ENCODE results near the gene CREBBP. TPM values are rescaled to one million over a fixed set of nuclear protein-coding genes. Genes with fewer than 3 reads are reported as not detected.
"Not testable (repeated sequence)": the region's sequence is repeated elsewhere in the genome, so short reads cannot be mapped to it uniquely, and the experiment has no call there.

CREBBP gene
- total RNA-seq (2014; rRNA removed; shearing (Covaris generic); ENCODE audit: low replicate concordance), result 3.7 and 7.0 TPM in 2 replicates

- peak; percentile 83 for DNase-seq
- peak within 1 kb of the TSS; percentile 62 for H3K4me3 ChIP-seq
- H3K36me3 ChIP-seq, result peaks cover 16% of the 10 kb centered on the region
- H3K9me3 ChIP-seq, result peaks cover under 1% of the 10 kb centered on the region; the same call in 1 of the 2 replicates
- no peaks in the 10 kb centered on the region for H3K27me3 ChIP-seq
Measured at GRCh38 chr16:3880623-3881498, at the start of gene CREBBP. Gene CREBBP, minus strand, starts transcription at chr16:3880713. Its CDS starts 797 bp downstream, at chr16:3879916.

GRCh38 chr16:3927147-3927546, 46.6 kb upstream of the CREBBP start:
- not testable (repeated sequence) for H3K36me3 ChIP-seq, H3K4me3 ChIP-seq, H3K27me3 ChIP-seq, H3K9me3 ChIP-seq, DNase-seq

DNA sequence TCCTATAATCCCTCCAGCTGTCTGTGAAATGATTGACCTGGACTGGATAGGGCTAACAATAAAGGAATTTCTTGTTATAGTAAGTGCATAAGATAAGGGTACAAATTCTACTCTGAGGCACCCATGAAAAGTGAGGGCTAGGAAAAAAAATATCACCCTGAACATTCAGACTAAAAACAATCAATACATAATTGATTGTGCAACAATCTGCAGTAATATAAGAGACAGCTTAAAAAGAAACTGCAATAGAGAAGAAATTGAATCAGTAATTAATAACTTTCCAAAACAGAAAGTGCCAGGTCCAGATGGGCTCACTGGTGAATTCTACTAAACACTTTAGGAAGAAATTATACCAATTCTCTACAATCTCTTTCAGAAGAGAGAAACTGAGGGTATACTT, 44.2 kb upstream of the CREBBP start:
- Histone ChIP-seq H3K27me3 (no peaks in the 10 kb centered on the region), H3K9me3 (peaks cover 4% of the 10 kb centered on the region), H3K36me3 (no peaks in the 10 kb centered on the region; the same call in none of the 2 replicates), H3K4me3 (no peak overlapping the region)
- no peak for DNase-seq

GRCh38 chr16:3922241-3922640, 41.7 kb upstream of the CREBBP start:
- H3K9me3 ChIP-seq, result peaks cover 8% of the 10 kb centered on the region

GRCh38 chr16:3920206-3920605, 39.7 kb upstream of the CREBBP start:
- H3K36me3 ChIP-seq, result no peaks in the 10 kb centered on the region; the same call in 1 of the 2 replicates
- H3K4me3 ChIP-seq, result no peak overlapping the region
- peaks cover 8% of the 10 kb centered on the region for H3K9me3 ChIP-seq
- no peak for DNase-seq
- no peaks in the 10 kb centered on the region for H3K27me3 ChIP-seq

More at GRCh38 chr16:3922241-3922640, 41.7 kb upstream of the CREBBP start:
- Histone ChIP-seq H3K36me3 (no peaks in the 10 kb centered on the region; the same call in 1 of the 2 replicates), H3K4me3 (no peak overlapping the region), H3K27me3 (no peaks in the 10 kb centered on the region)
- DNase-seq, result no peak

- Histone ChIP-seq H3K4me3 (no peak overlapping the region), H3K36me3 (no peaks in the 10 kb centered on the region; the same call in 1 of the 2 replicates), H3K9me3 (peaks cover 8% of the 10 kb centered on the region), H3K27me3 (no peaks in the 10 kb centered on the region)
- no peak for DNase-seq
Measured at GRCh38 chr16:3919413-3919812, 38.9 kb upstream of the CREBBP start.

DNA sequence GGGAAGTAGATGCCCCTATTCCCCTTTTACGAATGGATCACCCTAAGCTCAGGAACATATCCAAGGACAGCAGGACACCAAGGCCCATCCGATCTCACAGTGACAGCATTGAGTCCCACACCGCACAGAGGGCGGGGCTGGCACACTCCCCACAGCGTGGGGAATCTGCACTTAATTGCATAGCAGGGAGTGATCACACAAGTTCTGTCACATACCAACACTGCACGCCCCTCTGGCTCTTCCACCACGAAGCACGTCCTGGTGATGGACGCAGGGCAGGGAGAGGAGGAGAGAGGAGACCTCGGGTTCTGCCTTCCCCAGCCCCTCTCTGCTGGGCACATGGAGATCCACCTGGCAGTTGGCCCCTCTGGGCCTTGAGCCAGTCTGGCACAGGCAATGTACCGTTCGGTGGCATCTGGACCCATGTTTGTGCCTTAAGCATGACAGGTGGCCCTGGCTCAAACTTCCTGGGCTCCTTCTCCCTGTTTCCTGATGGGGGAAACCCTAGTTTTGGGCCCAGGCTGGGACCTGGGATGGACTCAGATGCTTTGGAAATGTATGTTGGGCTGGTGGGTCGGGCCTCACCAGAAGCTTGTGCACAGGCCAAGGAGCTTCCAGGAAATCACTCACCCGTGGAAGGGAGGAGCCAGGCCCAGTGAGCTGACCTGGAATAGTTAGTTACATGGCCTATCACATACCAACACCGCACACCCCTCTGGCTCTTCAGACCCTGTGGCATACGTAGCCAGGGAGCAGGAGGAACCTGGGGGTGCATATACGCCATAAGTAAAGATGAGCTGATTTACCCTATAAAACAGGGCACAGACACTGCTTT, 35.1 kb upstream of the CREBBP start:
- Histone ChIP-seq H3K36me3 (no peaks in the 10 kb centered on the region), H3K27me3 (no peaks in the 10 kb centered on the region), H3K9me3 (peaks cover 8% of the 10 kb centered on the region), H3K4me3 (no peak overlapping the region)
- no peak for DNase-seq

DNA sequence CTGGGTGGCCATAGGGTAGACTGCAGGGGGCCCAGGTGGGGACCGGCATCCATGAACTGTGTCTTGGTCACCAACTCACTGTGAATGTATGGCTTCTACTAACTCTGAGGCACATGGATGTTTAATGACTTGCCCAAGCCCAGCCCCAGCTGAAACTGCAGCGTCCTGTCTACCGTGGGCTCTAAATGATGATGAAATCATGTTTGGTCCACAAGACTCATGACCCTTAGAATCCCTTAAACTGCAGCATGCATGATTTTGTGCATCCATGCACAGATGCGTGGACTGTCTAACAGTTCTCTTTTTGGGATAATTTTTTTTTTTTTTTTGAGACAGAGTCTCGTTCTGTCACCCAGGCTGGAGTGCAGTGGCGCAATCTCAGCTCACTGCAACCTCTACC, 32.4 kb upstream of the CREBBP start:
- DNase-seq, result no peak
- Histone ChIP-seq H3K9me3 (no peaks in the 10 kb centered on the region), H3K27me3 (no peaks in the 10 kb centered on the region), H3K36me3 (no peaks in the 10 kb centered on the region), H3K4me3 (no peak overlapping the region)

GRCh38 chr16:3912373-3912772, 31.9 kb upstream of the CREBBP start:
- H3K36me3 ChIP-seq, result no peaks in the 10 kb centered on the region
- H3K4me3 ChIP-seq, result no peak overlapping the region
- H3K9me3 ChIP-seq, result no peaks in the 10 kb centered on the region
- no peak for DNase-seq
- H3K27me3 ChIP-seq, result no peaks in the 10 kb centered on the region

- not testable (repeated sequence) for DNase-seq, H3K27me3 ChIP-seq, H3K4me3 ChIP-seq, H3K36me3 ChIP-seq, H3K9me3 ChIP-seq
Measured at GRCh38 chr16:3911741-3912140, 31.2 kb upstream of the CREBBP start.

- H3K9me3 ChIP-seq, result no peaks in the 10 kb centered on the region
- H3K27me3 ChIP-seq, result no peaks in the 10 kb centered on the region
- DNase-seq, result no peak
- H3K4me3 ChIP-seq, result no peak overlapping the region
- no peaks in the 10 kb centered on the region for H3K36me3 ChIP-seq
Measured at GRCh38 chr16:3909791-3910583, 29.5 kb upstream of the CREBBP start.

- no peaks in the 10 kb centered on the region for H3K27me3 ChIP-seq
- H3K4me3 ChIP-seq, result no peak overlapping the region
- no peak for DNase-seq
- H3K9me3 ChIP-seq, result no peaks in the 10 kb centered on the region
- H3K36me3 ChIP-seq, result no peaks in the 10 kb centered on the region
Measured at GRCh38 chr16:3908951-3909437, 28.5 kb upstream of the CREBBP start.

GRCh38 chr16:3907586-3907985, 27.1 kb upstream of the CREBBP start:
- Histone ChIP-seq H3K36me3 (no peaks in the 10 kb centered on the region), H3K4me3 (no peak overlapping the region), H3K9me3 (no peaks in the 10 kb centered on the region), H3K27me3 (no peaks in the 10 kb centered on the region)
- DNase-seq, result no peak

- Histone ChIP-seq H3K27me3 (no peaks in the 10 kb centered on the region), H3K4me3 (no peak overlapping the region), H3K9me3 (no peaks in the 10 kb centered on the region), H3K36me3 (no peaks in the 10 kb centered on the region)
- no peak for DNase-seq
Measured at GRCh38 chr16:3906363-3906762, 25.9 kb upstream of the CREBBP start.

GRCh38 chr16:3904875-3905274, 24.4 kb upstream of the CREBBP start:
- DNase-seq, result no peak
- no peaks in the 10 kb centered on the region for H3K36me3 ChIP-seq
- H3K9me3 ChIP-seq, result no peaks in the 10 kb centered on the region
- no peak overlapping the region for H3K4me3 ChIP-seq
- H3K27me3 ChIP-seq, result no peaks in the 10 kb centered on the region

DNA sequence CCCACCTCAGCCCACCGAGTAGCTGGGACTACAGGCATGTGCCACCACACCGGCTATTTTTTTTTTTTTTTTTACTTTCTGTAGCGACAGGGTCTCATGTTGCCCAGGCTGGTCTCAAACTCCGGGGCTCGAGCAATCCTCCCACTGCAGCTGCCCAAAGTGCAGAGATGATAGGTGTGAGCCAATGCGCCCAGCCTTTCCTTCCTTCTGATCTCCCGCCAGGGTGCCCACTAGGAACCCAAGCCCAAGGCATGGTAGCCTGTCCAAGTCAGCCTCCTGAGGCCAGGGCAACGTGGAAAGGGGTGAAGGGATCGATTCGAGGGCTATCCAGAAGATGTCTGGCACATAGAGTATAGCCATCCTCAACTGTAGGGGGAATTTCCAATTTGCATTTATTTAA, 9.6 kb upstream of the CREBBP start:
- H3K36me3 ChIP-seq, result no peaks in the 10 kb centered on the region
- DNase-seq, result no peak
- H3K4me3 ChIP-seq, result no peak overlapping the region
- H3K27me3 ChIP-seq, result no peaks in the 10 kb centered on the region
- H3K9me3 ChIP-seq, result peaks cover 6% of the 10 kb centered on the region; the same call in 1 of the 2 replicates

Measured in MG63 (cell line).